Measurements from ENCODE around the gene ASTL. TPM values are rescaled to one million over a fixed set of nuclear protein-coding genes. Genes with fewer than 3 reads are reported as not detected.

ASTL gene
- total and polyA plus RNA-seq, 4 donors, result not detected

- WGBS, result 78% methylated on average over 12 of the region's 12 CpGs
- no peak for DNase-seq (ENCODE audit: low spot score)
- H3K36me3 ChIP-seq (ENCODE audit: control insufficient read depth in 4 of 4, insufficient read depth in 3 of 4, low read depth in 1 of 4, low read length in 3 of 4), result no peaks in the 10 kb centered on the region
Observed at GRCh38 chr2:96099861-96100798, 38.2 kb downstream of the ASTL start.

GRCh38 chr2:96098900-96099590 is 39.3 kb downstream of the ASTL start:
- no peak overlapping the region for H3K9ac ChIP-seq (ENCODE audit: low read depth in 1 of 2, low read length in 2 of 2)
- DNase-seq (ENCODE audit: low spot score), result no peak
- H3K36me3 ChIP-seq (ENCODE audit: control insufficient read depth in 4 of 4, insufficient read depth in 3 of 4, low read depth in 1 of 4, low read length in 3 of 4), result no peaks in the 10 kb centered on the region
- H3K4me1 ChIP-seq (ENCODE audit: control insufficient read depth in 4 of 4, insufficient read depth in 4 of 4, low read length in 3 of 4), result peaks cover 0 to 5% (median 2%) of the 10 kb centered on the region in 4 donors
- TF ChIP-seq RXRA (IDR thresholded peaks at IDR 0.05), result peak in 1 of 2 donors; percentile 6
- TF ChIP-seq GABPA (IDR thresholded peaks at IDR 0.05 in 1 of 2, conservative IDR thresholded peaks at IDR 0.05 in 1 of 2), result no peak
- no peak for TF ChIP-seq FOXA2 (IDR thresholded peaks at IDR 0.05)
- TF ChIP-seq, protein P1, sequence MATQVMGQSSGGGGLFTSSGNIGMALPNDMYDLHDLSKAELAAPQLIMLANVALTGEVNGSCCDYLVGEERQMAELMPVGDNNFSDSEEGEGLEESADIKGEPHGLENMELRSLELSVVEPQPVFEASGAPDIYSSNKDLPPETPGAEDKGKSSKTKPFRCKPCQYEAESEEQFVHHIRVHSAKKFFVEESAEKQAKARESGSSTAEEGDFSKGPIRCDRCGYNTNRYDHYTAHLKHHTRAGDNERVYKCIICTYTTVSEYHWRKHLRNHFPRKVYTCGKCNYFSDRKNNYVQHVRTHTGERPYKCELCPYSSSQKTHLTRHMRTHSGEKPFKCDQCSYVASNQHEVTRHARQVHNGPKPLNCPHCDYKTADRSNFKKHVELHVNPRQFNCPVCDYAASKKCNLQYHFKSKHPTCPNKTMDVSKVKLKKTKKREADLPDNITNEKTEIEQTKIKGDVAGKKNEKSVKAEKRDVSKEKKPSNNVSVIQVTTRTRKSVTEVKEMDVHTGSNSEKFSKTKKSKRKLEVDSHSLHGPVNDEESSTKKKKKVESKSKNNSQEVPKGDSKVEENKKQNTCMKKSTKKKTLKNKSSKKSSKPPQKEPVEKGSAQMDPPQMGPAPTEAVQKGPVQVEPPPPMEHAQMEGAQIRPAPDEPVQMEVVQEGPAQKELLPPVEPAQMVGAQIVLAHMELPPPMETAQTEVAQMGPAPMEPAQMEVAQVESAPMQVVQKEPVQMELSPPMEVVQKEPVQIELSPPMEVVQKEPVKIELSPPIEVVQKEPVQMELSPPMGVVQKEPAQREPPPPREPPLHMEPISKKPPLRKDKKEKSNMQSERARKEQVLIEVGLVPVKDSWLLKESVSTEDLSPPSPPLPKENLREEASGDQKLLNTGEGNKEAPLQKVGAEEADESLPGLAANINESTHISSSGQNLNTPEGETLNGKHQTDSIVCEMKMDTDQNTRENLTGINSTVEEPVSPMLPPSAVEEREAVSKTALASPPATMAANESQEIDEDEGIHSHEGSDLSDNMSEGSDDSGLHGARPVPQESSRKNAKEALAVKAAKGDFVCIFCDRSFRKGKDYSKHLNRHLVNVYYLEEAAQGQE (IDR thresholded peaks at IDR 0.05), result no peak
- no peak for TF ChIP-seq NR2F2 (IDR thresholded peaks at IDR 0.05)
- TF ChIP-seq SP1 (IDR thresholded peaks at IDR 0.05), result peak; percentile 53
- H3K4me3 ChIP-seq (ENCODE audit: low read depth in 1 of 3, low read length in 3 of 3), result no peak overlapping the region
- H3K27me3 ChIP-seq (ENCODE audit: control insufficient read depth in 4 of 4, insufficient read depth in 4 of 4, low read length in 3 of 4), result no peaks in the 10 kb centered on the region
- H3K9me3 ChIP-seq (ENCODE audit: control insufficient read depth in 4 of 4, low read length in 3 of 4), result no peaks in the 10 kb centered on the region
- H3K27ac ChIP-seq (ENCODE audit: low read depth in 1 of 2, low read length in 2 of 2), result peak overlapping the region in 1 of 2 donors; percentile 41
- 74% methylated on average over 11 of the region's 11 CpGs for WGBS

More at GRCh38 chr2:96099861-96100798, 38.2 kb downstream of the ASTL start:
- Histone ChIP-seq H3K9ac (ENCODE audit: low read depth in 1 of 2, low read length in 2 of 2) (no peak overlapping the region), H3K9me3 (ENCODE audit: control insufficient read depth in 4 of 4, low read length in 3 of 4) (peaks cover 0 to 2% (median under 1%) of the 10 kb centered on the region in 4 donors), H3K4me1 (ENCODE audit: control insufficient read depth in 4 of 4, insufficient read depth in 4 of 4, low read length in 3 of 4) (peaks cover 0 to 5% (median 2%) of the 10 kb centered on the region in 4 donors), H3K27me3 (ENCODE audit: control insufficient read depth in 4 of 4, insufficient read depth in 4 of 4, low read length in 3 of 4) (no peaks in the 10 kb centered on the region), H3K27ac (ENCODE audit: low read depth in 1 of 2, low read length in 2 of 2) (no peak overlapping the region), H3K4me3 (ENCODE audit: low read depth in 1 of 3, low read length in 3 of 3) (no peak overlapping the region)
- no peak for TF ChIP-seq RAD21 (IDR thresholded peaks at IDR 0.05)
- TF ChIP-seq NR2F2 (IDR thresholded peaks at IDR 0.05), result peak; percentile 42
- TF ChIP-seq, protein P2, sequence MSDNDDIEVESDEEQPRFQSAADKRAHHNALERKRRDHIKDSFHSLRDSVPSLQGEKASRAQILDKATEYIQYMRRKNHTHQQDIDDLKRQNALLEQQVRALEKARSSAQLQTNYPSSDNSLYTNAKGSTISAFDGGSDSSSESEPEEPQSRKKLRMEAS (IDR thresholded peaks at IDR 0.05), result no peak
- TF ChIP-seq, protein P1 (IDR thresholded peaks at IDR 0.05), result no peak
- no peak for TF ChIP-seq HNF4G (IDR thresholded peaks at IDR 0.05)
- TF ChIP-seq EGR1 (IDR thresholded peaks at IDR 0.05; ENCODE audit: low read depth in 2 of 2), result no peak
- TF ChIP-seq TAF1 (conservative IDR thresholded peaks at IDR 0.05), result no peak
- TF ChIP-seq GABPA (IDR thresholded peaks at IDR 0.05 in 1 of 2, conservative IDR thresholded peaks at IDR 0.05 in 1 of 2), result no peak

All from liver (tissue), 9 donors.